Measurements from ENCODE around the gene KDM4C.

KDM4C gene

GRCh38 chr9:7174884-7175283, 417.1 kb downstream of the KDM4C start:
- Histone ChIP-seq H3K4me1 (ENCODE audit: insufficient read depth, low read length) (no peaks in the 10 kb centered on the region), H3K9ac (ENCODE audit: low read depth, low read length) (no peak overlapping the region), H3K4me2 (ENCODE audit: insufficient read depth, low read length) (no peak overlapping the region), H3K36me3 (ENCODE audit: insufficient read depth, low read length) (peaks cover 13% of the 10 kb centered on the region), H3K27me3 (ENCODE audit: insufficient read depth, low read length, poor library complexity) (no peaks in the 10 kb centered on the region), H3K4me3 (ENCODE audit: low read depth in 1 of 2, low read length in 2 of 2) (no peak overlapping the region), H3K9me3 (ENCODE audit: insufficient read depth, low read length, severe bottlenecking) (no peaks in the 10 kb centered on the region), H3K27ac (ENCODE audit: low read length) (no peak overlapping the region), H2AFZ (ENCODE audit: low read depth, low read length) (no peak overlapping the region), H3K79me2 (ENCODE audit: insufficient read depth, low read length) (no peaks in the 10 kb centered on the region), H4K20me1 (ENCODE audit: insufficient read depth, low read length) (no peaks in the 10 kb centered on the region)
- peak; percentile 55; the same call in 2 of the 3 replicates for ATAC-seq (ENCODE audit: insufficient read depth, low read depth)
- peak; percentile 7 for DNase-seq
- TF ChIP-seq CTCF (IDR thresholded peaks at IDR 0.05; ENCODE audit: borderline replicate concordance, extremely low read depth, low read length, poor library complexity, severe bottlenecking): peak; percentile 18
- no peak for TF ChIP-seq EZH2 (IDR thresholded peaks at IDR 0.05; ENCODE audit: borderline replicate concordance, low read depth, low read length, severe bottlenecking)

GRCh38 chr9:7176561-7176960, 418.8 kb downstream of the KDM4C start:
- Histone ChIP-seq H3K36me3 (ENCODE audit: insufficient read depth, low read length) (peaks cover 10% of the 10 kb centered on the region), H3K4me1 (ENCODE audit: insufficient read depth, low read length) (no peaks in the 10 kb centered on the region), H3K4me2 (ENCODE audit: insufficient read depth, low read length) (no peak overlapping the region), H3K9ac (ENCODE audit: low read depth, low read length) (no peak overlapping the region), H3K9me3 (ENCODE audit: insufficient read depth, low read length, severe bottlenecking) (no peaks in the 10 kb centered on the region), H4K20me1 (ENCODE audit: insufficient read depth, low read length) (no peaks in the 10 kb centered on the region), H3K27me3 (ENCODE audit: insufficient read depth, low read length, poor library complexity) (no peaks in the 10 kb centered on the region), H2AFZ (ENCODE audit: low read depth, low read length) (no peak overlapping the region), H3K79me2 (ENCODE audit: insufficient read depth, low read length) (no peaks in the 10 kb centered on the region), H3K27ac (ENCODE audit: low read length) (no peak overlapping the region), H3K4me3 (ENCODE audit: low read depth in 1 of 2, low read length in 2 of 2) (no peak overlapping the region)
- TF ChIP-seq CTCF (IDR thresholded peaks at IDR 0.05; ENCODE audit: borderline replicate concordance, extremely low read depth, low read length, poor library complexity, severe bottlenecking): no peak
- TF ChIP-seq EZH2 (IDR thresholded peaks at IDR 0.05; ENCODE audit: borderline replicate concordance, low read depth, low read length, severe bottlenecking): no peak
- DNase-seq: no peak
- no peak for ATAC-seq (ENCODE audit: insufficient read depth, low read depth)

GRCh38 chr9:7177383-7177782, 419.6 kb downstream of the KDM4C start:
- no peak overlapping the region for H3K9ac ChIP-seq (ENCODE audit: low read depth, low read length)
- no peaks in the 10 kb centered on the region for H3K9me3 ChIP-seq (ENCODE audit: insufficient read depth, low read length, severe bottlenecking)
- no peak for DNase-seq
- no peak overlapping the region for H3K27ac ChIP-seq (ENCODE audit: low read length)
- no peaks in the 10 kb centered on the region for H3K4me1 ChIP-seq (ENCODE audit: insufficient read depth, low read length)
- ATAC-seq (ENCODE audit: insufficient read depth, low read depth): no peak
- H3K27me3 ChIP-seq (ENCODE audit: insufficient read depth, low read length, poor library complexity): no peaks in the 10 kb centered on the region
- H3K36me3 ChIP-seq (ENCODE audit: insufficient read depth, low read length): peaks cover 10% of the 10 kb centered on the region
- TF ChIP-seq CTCF (IDR thresholded peaks at IDR 0.05; ENCODE audit: borderline replicate concordance, extremely low read depth, low read length, poor library complexity, severe bottlenecking) (no peak), EZH2 (IDR thresholded peaks at IDR 0.05; ENCODE audit: borderline replicate concordance, low read depth, low read length, severe bottlenecking) (no peak)
- no peak overlapping the region for H3K4me3 ChIP-seq (ENCODE audit: low read depth in 1 of 2, low read length in 2 of 2)
- no peak overlapping the region for H3K4me2 ChIP-seq (ENCODE audit: insufficient read depth, low read length)
- no peaks in the 10 kb centered on the region for H3K79me2 ChIP-seq (ENCODE audit: insufficient read depth, low read length)
- no peaks in the 10 kb centered on the region for H4K20me1 ChIP-seq (ENCODE audit: insufficient read depth, low read length)
- H2AFZ ChIP-seq (ENCODE audit: low read depth, low read length): no peak overlapping the region

GRCh38 chr9:7178729-7179128, 421.0 kb downstream of the KDM4C start:
- Histone ChIP-seq H3K27ac (ENCODE audit: low read length) (no peak overlapping the region), H3K79me2 (ENCODE audit: insufficient read depth, low read length) (no peaks in the 10 kb centered on the region), H3K9me3 (ENCODE audit: insufficient read depth, low read length, severe bottlenecking) (no peaks in the 10 kb centered on the region), H3K4me1 (ENCODE audit: insufficient read depth, low read length) (no peaks in the 10 kb centered on the region), H2AFZ (ENCODE audit: low read depth, low read length) (no peak overlapping the region), H3K4me3 (ENCODE audit: low read depth in 1 of 2, low read length in 2 of 2) (no peak overlapping the region), H3K36me3 (ENCODE audit: insufficient read depth, low read length) (peaks cover 10% of the 10 kb centered on the region; the same call in 1 of the 2 replicates), H3K4me2 (ENCODE audit: insufficient read depth, low read length) (no peak overlapping the region), H3K27me3 (ENCODE audit: insufficient read depth, low read length, poor library complexity) (no peaks in the 10 kb centered on the region), H3K9ac (ENCODE audit: low read depth, low read length) (no peak overlapping the region), H4K20me1 (ENCODE audit: insufficient read depth, low read length) (no peaks in the 10 kb centered on the region)
- ATAC-seq (ENCODE audit: insufficient read depth, low read depth) (no peak), DNase-seq (no peak)
- TF ChIP-seq EZH2 (IDR thresholded peaks at IDR 0.05; ENCODE audit: borderline replicate concordance, low read depth, low read length, severe bottlenecking) (no peak), CTCF (IDR thresholded peaks at IDR 0.05; ENCODE audit: borderline replicate concordance, extremely low read depth, low read length, poor library complexity, severe bottlenecking) (no peak)

All from DND-41 (cell line).